Stimulated activated CD8-positive, alpha-beta memory T cell treated with anti-CD3 and anti-CD28 coated beads, Interleukin-4, amount 100 ng/mL, for 1 hour (primary cell): ENCODE measurements around the gene TNS3.

Source experiments
- DNase-seq, 2 donors: peaks; one replicate each; pipeline ENCODE4 v3.0.0-alpha.2; 2020; ENCODE audit warnings: low read depth in 2 of 2, low spot score in 1 of 2

TNS3 gene

DNA sequence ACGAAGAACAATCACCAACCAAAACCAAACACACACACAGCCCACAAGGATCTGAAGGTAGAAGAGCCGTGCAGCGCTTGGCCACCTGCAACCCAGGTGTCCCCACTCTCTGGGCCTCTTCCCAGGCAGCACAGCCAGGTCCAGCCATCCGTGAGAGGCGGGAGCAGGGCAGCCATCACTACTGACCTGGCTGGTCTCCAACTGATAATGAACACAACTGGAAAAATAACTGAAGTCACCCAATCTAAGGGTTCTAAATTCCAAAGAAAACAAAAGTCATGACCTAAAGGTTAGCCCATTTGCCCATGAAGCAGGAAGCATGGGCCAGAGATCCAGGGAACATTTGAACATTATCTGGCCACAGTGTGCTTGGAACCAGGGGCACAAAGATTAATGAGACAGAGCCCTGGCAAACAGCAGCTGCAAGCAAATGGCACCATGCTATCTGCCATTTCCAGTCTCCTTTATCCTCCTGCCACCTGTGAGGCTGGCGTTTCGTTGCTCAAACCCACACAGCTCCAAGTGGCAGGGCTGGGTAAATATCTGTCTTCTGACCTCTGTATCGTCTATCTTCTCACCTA, 207.9 kb downstream of the TNS3 start:
- no peak for DNase-seq

DNA sequence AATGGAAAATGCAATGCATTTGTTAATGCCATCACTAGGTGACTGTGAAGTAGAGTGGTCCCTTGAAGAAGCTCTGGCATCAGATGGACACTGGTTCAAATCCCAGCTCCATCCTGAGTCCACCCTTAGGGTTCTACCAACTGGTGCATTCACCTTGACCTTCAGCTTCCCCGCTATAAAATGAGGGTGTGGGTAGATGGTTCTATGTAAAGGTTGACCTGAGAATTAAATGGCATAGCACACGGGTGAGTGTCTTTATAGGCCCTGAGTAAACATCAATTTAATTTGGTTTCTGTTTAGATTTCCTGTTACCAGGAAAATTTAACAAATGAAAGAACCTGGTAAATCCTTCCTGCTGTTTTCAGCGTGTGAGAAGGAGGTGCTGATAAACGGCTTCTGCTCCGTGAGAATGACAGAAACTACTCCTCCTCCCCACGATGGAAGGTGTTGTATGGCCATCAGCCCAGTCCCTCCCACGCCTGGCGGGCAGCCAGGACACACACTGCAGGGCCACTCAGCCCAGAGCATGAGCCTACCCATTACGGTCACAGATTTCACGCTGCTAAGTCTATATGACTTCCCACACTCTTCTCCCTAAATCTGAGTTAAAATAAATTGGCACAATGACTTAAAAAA, 210.1 kb downstream of the TNS3 start:
- DNase-seq, result no peak

DNA sequence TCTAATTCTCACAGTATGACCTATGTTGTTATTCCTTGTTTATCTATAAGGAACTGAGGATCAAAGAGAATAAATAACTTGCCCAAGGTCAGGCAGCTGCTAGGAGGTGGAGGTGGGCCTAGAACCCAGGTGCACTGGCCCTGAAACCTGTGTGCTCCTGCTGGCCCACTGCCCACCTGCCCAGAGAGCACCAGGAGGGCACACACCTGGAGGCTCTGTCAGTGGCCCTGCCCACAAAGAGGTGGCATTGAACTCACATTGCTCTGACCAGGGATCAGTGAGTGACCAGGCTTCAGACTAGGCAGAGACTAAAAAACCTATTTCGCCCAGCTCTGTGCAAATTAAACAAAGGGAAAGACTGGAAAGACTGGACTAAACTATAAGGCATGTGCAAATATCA, 210.6 kb downstream of the TNS3 start:
- DNase-seq, result no peak

DNA sequence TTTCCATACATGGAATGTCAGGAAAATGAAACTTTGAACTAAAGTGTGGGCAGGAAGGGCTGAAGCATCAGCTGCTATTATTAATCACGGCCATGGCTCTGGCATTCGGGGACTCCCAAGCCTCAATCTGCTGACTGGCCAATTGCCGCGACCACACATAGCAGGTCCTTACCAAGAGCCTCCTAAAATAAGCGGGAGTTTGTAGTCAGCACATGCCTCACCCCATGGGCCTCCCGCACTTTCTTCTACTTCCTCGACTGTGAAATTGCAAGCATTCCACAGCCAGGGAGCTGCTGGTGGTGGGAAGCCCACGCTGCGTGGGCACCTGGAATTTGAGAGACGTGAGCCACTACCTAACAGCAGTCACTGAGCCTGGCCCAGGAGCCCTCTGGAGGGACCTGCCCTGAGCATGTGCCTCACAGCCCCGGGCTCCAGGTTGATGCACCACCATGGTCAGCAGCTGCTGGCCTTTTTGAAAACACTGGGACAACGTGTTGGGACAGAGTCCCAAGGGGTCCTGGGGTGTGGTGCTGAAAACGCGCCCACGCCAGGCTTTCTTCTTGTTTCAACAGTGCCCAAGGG, 211.4 kb downstream of the TNS3 start:
- no peak for DNase-seq

DNA sequence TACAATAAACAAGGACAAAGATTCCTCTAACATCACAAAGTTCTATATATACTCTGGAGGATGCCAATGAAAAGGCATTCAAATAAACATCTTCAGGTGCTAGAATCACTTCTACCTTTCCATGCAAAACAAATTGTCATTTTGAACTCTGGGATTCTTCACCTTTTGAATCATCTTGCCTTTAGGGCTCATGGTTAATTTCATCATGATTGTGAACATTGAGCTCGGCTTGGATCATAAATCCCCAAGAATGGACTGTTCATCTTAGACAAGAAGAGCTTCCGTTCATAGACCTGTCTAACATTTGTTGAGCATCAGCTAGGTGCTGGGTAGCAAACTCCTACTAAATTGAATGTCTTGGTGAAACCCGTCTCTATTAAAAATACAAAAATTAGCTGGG, 212.2 kb downstream of the TNS3 start:
- no peak for DNase-seq

DNA sequence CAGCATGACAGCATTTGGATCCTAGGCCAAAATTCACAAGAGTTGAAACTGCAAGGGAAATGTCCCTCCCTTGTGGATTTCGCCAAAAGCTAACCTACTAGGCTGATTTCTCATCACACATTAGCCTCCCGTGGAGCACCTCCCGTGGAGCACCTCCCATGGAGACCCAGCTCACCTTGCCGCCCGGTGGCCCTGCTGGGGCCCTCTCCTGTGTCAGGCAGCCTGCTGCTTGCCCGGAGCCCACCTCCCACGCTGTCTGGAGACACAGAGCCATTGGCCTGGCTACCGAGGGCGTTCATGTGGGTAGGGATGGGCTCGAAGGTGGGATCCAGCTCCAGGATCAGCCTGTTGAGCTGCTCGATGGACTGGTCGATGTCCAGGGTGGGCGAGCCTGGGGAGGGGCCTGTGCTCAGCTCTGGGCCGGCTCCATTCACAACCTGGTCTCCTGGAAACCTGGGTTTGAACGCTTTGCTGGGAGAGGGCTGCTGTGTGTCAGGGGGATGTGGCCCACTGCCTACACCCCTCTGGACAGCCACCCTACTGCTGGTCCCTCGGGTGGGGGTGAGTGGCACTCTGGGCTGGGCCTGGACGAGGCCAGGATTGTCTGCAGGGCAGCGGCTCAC, 213.6 kb downstream of the TNS3 start:
- DNase-seq, result no peak

DNA sequence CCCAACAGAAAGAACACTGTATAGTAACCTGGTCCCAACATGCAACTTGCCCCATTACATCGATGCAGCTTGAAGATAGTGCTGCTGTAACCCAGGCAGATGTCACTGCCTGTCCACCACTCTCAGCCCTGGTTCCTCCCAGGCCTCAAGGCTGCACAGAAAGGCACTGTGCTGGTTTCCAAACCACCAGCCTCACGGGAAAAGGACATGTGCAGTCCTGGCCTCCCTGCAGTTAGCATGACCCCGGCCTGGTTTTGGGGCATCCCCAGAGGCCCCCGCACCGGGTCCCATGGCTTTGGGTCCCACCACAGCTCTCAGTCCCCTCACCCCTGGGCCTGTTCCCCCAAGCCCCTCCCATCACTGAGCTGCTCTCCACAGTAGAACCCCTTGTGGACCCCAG, 214.5 kb downstream of the TNS3 start:
- no peak for DNase-seq

DNA sequence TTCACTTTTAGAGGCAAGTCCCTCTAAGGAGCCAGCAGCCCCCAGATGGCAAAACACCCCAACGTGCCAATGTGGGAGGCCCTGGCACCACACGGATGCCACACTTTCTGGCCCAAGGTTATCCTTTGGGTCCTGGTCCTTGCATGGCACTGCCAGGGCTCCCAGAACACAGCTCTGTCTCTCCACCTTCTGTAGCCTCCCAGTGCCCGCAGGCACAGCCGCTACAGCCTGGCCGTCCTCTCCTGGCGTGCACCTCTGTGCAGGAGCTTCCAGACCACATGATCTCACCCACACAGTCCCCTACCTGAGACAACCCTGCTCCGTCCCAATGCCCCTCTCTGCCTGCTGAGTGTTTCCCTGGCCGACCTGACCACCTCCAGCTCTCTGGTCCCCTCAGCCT, 215.0 kb downstream of the TNS3 start:
- DNase-seq, result no peak

DNA sequence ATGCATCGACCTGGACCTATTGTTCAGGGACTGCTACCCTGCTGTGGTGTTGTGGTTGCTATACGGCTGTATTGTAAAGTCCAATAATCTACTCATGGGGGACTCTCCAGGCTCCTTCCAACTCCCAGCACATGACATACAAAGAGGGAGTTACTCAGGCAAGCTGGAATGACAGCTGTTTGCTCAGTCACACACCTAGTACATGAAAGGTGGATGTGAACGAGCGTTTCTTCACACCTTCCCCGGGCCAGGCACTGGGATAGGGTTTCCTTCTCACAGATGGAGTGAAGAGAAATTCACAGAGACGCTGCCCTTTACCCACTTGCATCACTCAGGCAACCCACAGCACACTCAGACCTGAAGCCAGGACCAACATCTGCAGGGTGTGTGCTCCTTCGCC, 215.7 kb downstream of the TNS3 start:
- DNase-seq, result no peak

DNA sequence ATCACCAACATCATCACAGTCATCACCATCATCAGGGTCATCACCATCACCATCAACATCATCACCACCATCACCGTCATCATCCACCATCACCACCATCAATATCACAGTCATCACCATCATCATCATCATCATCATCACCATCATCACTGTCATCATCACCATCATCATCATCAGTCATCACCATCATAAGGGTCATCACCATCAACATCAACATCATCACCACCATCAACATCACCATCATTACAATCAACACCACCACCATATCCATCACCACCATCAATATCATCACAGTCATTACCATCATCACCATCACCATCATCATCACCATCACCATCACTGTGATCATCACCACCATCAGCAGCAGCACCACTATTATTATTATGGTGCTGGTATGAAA, 218.9 kb downstream of the TNS3 start:
- DNase-seq, result no peak

DNA sequence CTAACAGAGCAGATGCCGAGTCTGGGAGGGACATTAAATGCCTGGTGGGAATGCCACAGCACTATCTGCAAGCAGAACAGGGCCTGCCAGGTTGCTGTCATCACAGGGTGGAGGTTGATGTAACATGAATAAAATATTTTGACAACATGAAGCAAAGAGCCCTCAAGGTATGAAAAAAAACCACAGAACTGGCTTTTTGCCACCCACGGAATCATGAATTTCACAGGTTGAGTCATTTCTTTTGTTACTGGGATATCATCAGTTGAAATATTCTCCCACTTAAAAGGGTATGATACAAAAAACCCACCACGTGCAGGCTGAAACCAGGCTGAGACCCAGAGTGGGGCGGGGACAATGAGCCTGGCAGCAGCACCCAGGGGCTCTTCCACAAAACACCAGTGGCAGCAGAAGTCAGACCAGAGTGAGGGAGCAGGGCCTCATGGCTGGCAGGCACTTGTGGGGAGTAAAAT, 220.1 kb downstream of the TNS3 start:
- DNase-seq, result no peak

DNA sequence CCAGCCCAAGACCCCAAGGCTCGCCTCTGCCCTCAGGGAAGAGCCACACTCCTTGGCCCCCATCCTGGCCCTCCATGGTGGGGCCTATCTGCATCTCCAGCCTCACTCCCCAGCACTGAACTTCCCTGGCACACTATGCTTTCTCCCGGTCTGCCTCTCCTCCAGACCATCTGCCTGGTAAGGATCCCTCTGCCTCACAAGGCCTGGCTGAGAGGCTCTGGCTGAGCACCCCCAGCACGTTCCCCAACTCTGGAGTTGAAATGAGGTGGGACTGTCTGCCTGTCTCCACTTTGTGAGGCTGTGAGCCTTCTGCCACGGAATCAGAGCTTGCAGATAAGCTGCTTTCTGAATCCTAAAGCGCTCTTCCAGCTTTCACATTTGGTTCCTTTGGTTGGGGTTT, 220.7 kb downstream of the TNS3 start:
- no peak for DNase-seq

DNA sequence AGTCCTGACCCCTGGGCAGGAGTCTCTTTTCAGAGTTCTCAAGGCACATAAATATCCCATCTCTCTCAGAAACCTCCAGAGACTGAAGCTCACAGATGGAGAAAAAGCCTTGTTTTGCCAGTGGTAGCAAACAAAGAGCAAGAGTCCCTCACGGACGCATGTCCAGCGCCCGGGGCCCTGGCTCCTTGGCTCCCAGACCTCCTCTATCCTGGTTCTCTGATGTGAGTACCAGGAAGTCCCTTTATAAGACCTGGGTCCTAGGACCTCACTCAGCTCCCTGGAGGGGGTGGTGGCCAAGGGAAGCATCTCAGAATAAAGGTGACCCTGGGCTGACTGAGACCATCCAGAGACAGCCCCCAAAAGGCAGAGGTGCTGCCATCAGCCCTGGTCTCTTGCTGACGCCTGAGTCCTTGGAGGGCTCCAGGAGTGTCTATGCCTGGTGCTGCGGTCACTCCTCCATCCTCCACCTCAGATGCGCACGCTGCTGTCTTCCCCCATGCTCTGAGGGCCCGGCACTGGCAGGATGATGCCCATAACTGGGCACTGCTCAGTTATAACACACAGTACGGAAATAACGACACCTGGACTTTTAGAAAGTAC, 221.5 kb downstream of the TNS3 start:
- DNase-seq, result no peak

DNA sequence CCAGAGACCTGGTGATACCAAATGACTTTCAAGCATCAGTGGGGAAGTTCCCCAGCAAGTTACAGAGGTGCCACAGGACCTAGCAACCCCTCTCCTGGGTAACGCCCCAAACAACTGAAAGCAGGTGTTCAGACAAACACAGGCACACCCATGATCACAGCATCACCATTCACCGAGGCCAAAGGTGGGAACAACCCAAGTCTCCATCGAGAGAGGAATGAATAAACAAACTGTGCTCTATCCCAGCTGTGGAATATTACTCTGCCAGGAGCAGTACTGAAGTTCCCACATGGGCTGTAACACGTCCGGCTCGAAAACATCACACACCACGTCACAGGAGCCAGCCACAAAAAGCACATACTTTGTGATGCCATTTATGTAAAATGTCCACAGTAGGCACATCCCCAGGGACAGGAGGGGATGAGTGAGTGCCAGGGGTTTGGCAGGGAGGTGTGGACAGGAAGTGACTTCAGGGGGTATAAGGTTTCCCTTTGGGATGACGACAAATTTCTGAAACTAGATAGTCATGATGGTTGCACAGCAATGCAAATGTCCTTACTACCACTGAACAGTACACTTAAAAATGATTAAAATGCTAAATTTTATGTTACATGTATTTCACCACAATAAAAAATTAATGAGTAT, 222.8 kb downstream of the TNS3 start:
- no peak for DNase-seq

DNA sequence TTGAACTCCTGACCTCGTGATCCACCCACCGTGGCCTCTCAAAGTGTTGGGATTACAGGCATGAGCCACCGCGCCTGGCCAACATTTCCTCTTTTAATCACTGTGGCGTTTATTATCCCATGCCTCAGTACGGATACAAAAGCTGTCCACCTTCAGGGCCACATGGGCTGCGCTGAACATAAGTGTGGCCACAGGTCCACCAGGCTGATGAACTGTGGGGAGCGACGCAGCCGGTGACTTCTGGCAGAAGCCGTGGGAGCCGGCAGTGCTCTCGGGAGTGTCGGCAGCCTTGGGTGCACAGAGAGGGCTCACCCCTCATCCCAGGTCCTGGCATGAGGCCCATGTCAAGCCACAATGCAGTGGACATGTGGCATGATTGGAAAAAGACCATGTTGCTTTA, 223.6 kb downstream of the TNS3 start:
- no peak for DNase-seq

DNA sequence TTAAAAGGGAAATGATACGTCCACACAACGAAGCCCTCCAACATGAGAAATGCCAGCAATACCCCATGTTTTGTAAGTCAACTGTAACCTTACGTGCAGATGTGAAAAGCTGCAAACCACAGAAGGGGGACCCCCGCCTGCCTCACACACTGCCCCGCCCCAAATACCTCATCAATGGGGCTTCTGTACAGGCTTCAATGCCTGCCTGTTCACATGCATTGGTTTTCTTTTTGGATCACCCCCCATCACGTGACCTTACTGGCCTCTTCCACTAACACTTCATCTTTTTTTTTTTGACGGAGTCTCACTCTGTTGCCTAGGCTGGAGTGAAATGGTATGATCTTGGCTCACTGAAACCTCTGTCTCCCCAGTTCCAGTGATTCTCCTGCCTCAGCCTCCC, 224.0 kb downstream of the TNS3 start:
- no peak for DNase-seq

DNA sequence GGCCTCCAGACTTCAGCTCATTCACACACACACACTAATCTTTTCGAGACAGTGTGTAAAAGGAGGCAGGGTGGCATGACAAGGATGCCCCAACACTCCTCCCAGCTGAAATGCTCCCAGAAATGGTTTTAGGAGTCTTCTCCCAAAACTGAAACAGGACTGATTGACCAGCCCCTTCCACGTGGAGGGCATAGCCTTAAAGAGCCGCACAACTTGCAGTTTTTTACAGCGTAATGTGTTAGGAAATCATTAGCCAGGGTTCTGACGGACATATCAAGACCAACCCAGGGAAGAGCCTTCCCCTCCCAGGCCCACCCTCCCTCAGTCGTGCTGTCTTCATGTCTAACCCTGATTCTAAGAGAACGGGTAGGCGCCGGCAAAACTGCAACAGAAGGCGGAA, 224.6 kb downstream of the TNS3 start:
- DNase-seq, result no peak

DNA sequence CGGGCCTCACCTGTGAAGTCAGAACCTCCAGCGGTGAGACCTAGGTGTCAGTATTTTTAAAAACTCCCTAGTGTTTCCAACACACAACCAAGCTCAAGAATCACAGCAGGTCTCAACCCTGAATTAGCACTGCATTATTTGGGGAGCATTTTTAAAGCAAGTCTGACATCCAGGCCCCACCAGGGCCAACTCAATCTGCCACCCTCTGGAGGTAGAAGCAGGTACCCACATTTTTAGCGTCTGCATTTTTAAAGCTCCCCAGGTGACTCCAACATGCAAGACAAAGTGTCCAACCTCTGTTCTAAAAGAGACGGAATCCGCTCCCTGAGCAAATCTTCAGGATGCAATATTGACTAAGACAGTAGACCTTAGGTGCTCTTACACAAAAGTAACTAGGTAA, 225.7 kb downstream of the TNS3 start:
- DNase-seq, result no peak

DNA sequence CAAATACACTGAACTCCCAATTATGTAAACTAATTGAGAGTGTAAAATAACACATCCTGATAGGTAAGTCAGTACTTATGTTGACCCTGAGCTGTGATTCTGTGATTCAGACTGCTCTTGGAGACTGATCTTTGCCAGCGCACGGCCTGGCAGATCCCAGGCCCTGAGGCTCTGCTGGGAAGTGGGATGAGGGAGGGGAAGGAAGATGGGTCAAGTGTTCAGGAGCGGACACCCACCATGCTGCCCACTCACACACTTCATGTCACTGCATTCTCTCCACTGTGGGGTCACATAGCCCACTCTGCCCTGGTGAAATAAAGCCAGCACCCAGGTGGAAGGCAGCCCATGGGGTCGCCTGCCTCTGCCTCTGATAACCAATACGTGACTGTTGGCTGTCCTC, 226.2 kb downstream of the TNS3 start:
- DNase-seq, result no peak

DNA sequence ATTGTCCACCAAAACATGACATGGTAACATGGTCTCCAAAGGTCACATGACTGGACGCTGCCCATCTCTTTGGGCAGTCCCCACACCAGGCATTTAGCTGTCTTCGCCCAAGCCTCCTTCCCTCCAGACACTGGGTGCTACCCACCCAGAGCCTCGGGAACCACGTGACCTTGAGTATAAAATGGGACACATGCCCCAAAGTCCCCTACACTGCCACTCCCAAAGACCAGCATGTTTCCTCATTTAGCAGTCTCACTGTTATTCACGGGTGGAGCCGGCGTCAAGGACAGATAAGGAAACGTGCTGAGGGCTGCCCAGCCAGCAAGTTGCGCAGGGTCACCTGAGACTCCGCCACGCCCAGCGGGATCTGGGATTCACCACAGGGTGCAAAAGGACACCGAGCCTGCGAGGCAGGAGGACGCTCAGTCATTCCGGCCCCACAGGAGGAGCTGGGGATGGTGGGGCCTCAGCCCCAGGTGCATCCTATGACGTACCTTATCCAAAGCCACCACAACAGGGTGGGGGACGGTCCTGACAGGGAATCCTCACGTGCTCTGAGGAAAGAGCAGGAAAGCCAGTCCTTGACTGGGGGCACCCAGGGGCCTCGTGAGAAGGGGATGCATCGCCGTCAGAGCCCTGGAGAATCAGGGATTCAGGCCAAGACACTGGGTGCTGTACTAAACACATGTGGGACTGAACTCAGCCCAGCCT, 226.9 kb downstream of the TNS3 start:
- DNase-seq, result no peak

DNA sequence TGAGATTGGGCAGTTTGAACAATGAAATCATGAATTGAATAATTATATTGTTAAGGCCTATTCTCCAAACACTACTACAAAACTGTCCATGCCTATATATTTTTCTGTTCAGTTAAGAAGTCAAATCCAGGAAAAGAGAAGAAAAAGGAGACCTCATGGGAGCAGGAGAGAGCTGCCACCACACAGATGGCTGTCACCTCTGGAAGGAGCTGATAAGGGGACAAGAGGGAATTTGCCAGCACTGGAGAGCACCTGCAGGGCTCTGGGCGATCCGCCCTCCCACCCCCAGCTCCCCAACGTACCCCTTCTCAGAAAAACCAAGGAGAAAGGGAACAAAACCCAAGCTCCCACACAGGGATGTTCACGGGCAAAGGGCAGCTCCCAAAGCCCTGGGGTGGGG, 227.8 kb downstream of the TNS3 start:
- DNase-seq, result no peak
